GM19452 (cell line): ENCODE results near the gene ELL3.

Experiments used
- ATAC-seq: cut with Tn5 transposase; IDR thresholded peaks from one replicate; pipeline ENCODE4 v1.9.1; 2021; ENCODE audit not compliant: unreplicated experiment

Gene ELL3

GRCh38 chr15:43792761-43793476 lies 16.2 kb upstream of the ELL3 start:
- ATAC-seq: no peak

GRCh38 chr15:43791993-43792760 lies 15.4 kb upstream of the ELL3 start, which contains the start of gene SERF2:
SERF2 (plus strand) TSS chr15:43792320; CDS start chr15:43792377, 57 bp downstream.
- peak; percentile 91 for ATAC-seq

GRCh38 chr15:43789409-43789808 lies 12.6 kb upstream of the ELL3 start:
- no peak for ATAC-seq

DNA sequence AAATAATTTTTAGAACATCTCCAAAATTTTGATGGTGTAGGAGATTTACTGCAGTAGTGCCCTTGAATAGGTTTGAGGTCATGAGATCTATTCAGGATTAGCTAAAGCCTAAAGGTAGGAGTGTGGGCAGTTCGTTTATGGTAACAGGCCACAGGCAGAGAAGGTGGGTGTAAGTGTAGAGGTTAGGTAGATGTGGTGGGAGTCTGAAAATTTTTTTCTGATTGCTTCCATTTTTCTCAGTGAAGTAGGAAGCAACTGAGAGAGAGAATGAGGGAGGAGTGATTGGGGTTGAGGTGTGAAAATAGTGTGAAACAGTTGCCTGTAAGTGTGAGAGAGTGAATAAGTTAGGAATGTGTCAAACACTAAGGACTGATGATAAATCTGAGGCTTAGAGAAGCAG lies 2.2 kb upstream of the ELL3 start:
- ATAC-seq: no peak

DNA sequence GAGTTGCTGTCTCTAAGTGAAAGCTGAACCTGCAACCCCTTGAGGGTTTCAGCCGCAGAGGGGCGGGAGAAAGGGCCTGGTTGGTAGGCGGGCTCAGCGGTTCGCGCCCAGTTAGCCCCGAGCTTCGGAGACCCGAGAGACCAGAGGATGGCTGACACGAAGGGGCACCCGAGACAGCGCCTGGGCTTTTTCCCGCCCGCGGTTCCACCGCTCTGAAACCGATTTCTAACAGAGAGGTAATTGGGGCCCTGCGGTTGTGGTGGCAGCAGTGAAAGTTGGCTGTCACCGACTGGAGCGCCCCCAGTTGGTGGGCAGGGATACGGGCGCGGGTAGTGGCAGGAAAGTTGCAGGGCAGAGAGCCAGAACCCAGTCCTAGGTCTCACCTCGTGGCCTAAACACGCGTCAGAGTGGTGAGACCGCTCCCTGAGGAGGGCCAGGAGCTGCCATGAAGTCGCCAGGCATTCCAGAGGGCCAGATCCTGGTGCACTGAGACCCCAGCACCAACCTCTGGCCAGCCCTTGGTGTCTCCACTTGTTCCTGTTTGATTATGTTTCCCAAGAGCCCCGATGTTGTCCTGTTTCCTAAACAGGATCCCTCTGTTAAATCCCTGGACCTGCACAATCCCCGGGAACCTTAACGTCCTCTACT lies 625 bp upstream of the ELL3 start:
- ATAC-seq: peak; percentile 46

GRCh38 chr15:43776101-43776717 lies 557 bp downstream of the ELL3 start:
- ATAC-seq: peak; percentile 64

DNA sequence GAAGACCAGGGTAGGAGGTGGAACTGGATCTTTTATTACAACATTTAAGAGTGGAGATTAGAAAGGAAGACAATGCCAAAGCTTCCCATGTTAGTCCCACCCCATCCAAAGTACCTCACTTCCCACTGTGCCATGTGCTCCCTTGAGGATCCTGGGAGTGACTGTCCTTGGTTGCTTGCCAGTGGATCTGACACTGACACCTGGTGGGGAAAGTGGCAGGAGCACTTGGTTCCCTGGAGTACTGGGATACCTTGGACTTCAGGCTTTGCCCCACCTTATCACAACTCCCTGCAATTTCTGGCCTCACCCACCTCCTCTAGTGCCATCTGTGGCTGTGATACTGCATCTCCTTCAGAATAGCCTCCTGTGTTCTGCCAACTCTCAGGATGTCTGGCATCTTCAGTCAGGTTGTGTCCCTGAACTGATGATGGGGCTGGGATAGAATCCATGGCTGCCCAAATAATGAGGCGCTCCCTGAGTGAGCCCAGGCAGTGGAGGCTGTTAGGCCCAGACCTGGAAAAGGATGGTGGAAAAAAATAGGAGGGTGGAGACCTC lies 1.3 kb downstream of the ELL3 start:
- no peak for ATAC-seq

DNA sequence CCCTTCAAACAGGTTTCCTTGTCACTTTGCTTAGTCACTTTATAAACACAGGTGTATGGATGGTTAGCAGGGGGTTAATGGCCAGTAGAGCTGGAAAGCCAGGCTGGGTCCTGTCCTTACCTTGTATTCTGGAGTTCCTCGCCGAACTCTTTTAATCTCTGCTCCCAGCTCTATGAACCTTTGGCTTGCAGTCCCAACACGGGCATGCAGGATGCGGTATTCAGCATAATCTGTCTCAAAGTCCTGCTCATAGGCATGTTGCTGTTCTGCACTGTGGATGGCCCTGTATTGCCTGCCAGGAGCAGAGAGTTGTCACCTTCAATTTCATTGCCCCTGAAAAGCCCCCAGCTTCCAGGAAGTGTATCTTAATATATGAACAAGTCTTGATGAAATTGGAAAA lies 2.7 kb downstream of the ELL3 start:
- ATAC-seq: no peak

- no peak for ATAC-seq
These were observed 4.1 kb downstream of the ELL3 start for GRCh38 chr15:43772624-43773023.

DNA sequence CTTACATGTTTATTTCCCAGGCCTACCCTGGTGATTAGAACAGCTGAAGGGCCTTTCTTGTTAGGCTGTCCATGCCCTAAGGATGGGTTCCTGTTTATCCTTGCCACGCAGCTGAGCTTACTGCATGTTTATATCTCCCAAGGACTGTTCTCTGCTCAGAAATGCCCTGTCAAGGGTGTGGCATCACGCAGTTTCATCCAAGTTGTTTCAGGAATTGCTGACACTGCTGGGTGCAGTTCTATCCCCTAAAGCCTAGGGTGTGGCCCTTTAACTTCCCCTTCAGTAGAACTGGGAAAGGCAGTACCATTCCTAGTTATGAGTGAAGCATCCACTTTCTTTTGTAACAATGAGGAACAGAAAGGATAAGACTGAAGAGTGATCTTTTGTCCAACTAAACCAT lies 5.0 kb downstream of the ELL3 start:
- ATAC-seq: no peak

GRCh38 chr15:43769584-43770228 lies 7.1 kb downstream of the ELL3 start:
- ATAC-seq: no peak

DNA sequence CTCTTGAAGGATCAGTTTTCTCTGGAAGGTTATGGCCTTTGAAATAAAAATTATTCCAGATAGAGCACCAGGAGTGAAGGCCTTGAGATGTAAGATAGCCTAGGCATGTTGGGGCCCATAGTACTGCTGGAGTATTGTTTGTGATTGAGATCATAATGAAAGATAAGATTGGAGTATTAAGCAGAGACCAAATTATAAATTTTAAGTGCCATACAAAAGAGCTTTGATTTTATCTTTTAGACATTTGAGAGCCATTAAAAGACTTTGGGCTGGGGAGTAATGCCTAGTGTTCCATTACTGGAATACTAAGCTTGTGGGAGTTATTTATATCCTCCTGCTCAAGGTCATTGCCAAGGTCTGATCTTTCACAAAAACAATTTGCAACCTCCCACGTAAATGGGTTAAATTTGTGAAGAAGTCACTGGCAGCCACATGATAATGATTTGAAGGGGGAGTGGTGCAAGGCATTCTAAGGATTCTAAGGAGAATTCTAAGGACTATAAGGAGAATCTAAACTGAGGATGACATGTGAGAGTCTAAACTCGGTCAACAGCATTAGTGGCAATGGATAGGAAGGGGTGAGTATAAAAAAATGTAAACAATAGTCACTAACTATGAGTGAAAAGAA lies 12.8 kb downstream of the ELL3 start:
- ATAC-seq: no peak

DNA sequence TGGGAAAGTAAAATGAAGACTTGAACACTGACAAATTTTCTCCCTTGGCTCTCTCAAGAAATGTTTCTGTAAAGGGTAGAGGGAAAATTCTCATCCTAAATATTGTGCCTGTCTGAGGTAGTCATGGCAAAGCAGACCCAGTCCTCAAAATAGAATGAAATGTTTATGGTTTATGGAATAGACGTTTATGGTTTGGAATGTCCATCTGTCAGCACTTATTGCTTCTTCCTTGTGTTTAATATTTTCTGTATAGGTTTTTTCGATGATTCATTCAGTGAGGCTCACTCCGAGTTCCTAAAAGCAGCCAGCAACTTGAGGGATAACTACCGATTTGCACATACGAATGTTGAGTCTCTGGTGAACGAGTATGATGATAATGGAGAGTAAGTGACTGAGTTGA lies 13.9 kb downstream of the ELL3 start:
- no peak for ATAC-seq

DNA sequence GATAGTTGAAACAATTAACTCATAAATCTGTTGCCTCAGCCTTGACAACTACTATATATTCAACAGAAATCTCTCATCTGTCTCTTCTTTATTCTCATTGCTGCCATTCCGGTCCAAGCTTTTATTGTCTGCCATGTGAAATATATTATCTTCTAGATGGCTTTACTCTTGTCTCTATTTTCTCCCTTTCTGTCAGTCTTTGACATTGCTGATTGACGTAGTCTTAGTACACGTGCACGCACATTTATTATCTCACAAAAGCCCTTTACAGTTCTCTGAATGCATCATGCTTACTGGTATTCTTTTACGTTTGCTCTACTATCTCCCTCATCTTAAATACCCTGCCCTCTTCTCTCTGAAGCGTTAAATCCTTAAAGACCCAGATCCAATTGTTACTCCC lies 24.9 kb downstream of the ELL3 start:
- no peak for ATAC-seq

GRCh38 chr15:43749690-43750345 lies 26.9 kb downstream of the ELL3 start:
- ATAC-seq: peak; percentile 48

GRCh38 chr15:43748376-43748775 lies 28.4 kb downstream of the ELL3 start:
- ATAC-seq: no peak

- peak; percentile 5 for ATAC-seq
These were observed 29.9 kb downstream of the ELL3 start for GRCh38 chr15:43746903-43747309.

- ATAC-seq: peak; percentile 77
These were observed 30.4 kb downstream of the ELL3 start, which contains the start of gene PDIA3 for GRCh38 chr15:43746245-43746902. PDIA3 (plus strand) TSS chr15:43746438; CDS start chr15:43746540, 102 bp downstream.

DNA sequence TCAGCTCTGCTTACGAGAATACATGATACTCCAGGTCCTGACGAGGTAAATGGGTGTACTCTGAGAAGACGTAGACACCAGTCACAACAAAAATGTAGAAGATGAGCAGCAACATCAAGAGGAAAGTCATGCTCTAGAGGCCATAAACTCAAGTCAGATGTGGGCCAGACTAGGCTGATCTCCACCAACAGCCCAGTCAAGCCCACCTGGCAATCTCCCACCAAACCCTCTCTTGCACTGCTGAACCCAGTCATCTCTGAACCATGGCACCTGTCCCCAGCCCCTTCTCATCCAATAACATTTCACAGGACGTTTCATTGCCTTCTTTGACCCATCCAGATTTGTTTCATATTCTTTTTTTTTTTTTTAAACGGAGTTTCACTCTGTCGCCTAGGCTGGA lies 41.4 kb downstream of the ELL3 start:
- ATAC-seq: peak; percentile 49
